ENCODE results near the gene TRAF3.

The TRAF3 gene

DNA sequence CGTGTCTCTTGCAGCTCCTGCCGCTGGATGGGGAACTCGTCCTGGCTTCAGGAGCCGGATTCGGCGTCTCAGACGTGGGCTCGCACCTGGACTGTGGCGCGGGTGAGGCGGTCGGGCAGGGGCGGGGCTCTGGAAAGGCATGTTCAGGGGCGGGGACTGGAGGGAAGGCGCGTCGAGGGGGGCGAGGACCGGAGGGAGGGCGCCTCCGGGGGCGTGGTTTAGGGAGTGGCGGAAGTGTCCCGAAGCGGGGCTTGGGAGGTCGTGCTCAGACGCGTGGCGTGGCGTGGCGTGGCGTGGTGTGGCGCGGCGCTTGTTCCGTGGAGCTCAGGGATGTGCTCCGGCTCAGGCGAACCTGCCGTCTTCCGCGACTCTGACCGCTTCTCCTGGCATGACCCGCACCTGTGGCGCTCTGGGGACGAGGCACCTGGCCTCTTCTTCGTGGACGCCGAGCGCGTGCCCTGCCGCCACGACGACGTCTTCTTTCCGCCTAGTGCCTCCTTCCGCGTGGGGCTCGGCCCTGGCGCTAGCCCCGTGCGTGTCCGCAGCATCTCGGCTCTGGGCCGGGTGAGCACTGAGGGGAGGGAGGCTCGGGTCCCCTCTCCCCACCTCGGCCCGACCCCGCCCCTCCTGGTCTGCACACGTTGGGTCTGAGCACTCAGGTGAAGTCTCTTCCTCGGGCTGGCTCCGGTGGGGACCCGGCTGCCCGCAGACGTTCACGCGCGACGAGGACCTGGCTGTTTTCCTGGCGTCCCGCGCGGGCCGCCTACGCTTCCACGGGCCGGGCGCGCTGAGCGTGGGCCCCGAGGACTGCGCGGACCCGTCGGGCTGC is 151.4 kb downstream of the TRAF3 start:
- peak; percentile 78 for DNase-seq

DNA sequence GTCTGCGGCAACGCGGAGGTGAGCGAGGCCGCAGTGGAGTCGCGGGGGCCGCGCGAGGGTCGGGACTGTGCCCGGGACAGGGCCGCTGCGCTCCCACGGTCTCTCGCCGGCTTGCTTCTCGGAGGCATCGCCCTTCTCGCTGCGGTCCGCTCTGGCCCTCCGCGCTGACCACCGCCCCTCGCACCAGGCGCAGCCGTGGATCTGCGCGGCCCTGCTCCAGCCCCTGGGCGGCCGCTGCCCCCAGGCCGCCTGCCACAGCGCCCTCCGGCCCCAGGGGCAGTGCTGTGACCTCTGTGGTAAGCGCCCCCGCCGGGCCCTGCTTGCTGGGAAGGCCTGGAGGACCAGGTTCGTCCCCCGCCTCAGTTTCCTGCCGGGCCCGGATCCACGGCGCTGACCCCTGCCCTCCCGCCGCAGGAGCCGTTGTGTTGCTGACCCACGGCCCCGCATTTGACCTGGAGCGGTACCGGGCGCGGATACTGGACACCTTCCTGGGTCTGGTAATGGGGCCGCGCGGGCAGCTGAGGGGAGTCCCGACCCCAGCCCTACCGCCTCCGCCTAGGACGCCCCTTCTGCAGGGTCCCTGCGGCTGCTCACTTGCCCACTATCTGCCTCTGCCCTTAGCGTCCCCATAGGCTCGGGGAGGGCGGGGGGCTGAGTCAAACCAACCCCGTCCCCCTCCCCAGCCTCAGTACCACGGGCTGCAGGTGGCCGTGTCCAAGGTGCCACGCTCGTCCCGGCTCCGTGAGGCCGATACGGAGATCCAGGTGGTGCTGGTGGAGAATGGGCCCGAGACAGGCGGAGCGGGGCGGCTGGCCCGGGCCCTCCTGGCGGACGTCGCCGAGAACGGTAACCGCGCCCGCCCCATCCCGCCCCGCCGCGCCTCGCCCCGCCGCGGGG is 152.2 kb downstream of the TRAF3 start:
- DNase-seq = no peak

DNA sequence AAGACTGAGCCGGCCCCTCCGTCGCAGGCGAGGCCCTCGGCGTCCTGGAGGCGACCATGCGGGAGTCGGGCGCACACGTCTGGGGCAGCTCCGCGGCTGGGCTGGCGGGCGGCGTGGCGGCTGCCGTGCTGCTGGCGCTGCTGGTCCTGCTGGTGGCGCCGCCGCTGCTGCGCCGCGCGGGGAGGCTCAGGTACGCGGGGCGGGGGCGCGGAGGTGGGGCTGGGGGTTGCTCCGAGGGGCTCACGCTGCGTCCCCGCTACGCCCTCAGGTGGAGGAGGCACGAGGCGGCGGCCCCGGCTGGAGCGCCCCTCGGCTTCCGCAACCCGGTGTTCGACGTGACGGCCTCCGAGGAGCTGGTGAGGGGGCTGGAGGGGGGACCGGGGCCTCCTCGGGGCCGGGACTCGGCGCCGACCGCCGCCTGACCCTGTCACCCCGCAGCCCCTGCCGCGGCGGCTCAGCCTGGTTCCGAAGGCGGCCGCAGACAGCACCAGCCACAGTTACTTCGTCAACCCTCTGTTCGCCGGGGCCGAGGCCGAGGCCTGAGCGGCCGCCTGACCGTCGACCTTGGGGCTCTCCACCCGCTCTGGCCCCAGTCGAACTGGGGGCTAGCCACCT is 153.0 kb downstream of the TRAF3 start:
- no peak for DNase-seq

DNA sequence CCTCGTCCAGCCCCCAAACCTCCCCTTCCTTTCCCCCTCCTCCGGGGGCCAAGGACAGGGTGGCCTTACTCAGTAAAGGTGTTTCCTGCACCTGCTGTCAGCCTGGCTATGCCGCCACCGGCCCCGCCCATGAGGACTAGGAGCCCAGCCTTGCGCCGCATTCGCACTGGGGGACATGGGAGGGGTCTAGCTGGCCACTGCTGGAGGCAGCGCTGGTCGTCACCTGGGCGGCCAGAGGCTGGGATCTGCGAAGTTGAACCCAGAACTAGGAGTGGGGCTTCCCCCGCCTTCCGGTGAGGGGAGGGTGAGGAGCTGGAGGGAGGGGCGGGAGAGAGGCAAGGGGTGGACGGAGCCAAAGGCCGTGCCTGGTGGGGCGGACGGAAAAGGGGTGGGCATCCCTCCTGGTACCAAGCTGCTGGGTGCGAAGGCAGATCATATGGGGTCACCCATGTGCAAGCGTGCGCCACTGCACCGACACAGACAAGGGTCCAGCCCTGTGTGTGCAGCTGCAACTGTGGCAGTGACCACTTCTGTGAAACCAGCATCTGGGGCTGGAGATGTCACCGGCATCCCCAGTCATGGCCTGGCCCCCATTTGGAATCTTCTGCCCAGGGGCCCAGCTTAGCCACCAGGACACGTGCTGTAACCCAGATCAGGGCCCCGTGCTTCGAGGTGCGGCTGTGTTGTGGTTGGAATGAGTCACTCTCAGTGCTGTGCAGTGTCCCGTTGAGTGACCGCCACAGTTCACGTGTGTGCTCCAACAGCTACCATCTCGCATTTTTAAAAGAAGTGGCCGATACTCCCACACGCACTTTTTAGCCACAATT is 153.7 kb downstream of the TRAF3 start:
- no peak for DNase-seq

DNA sequence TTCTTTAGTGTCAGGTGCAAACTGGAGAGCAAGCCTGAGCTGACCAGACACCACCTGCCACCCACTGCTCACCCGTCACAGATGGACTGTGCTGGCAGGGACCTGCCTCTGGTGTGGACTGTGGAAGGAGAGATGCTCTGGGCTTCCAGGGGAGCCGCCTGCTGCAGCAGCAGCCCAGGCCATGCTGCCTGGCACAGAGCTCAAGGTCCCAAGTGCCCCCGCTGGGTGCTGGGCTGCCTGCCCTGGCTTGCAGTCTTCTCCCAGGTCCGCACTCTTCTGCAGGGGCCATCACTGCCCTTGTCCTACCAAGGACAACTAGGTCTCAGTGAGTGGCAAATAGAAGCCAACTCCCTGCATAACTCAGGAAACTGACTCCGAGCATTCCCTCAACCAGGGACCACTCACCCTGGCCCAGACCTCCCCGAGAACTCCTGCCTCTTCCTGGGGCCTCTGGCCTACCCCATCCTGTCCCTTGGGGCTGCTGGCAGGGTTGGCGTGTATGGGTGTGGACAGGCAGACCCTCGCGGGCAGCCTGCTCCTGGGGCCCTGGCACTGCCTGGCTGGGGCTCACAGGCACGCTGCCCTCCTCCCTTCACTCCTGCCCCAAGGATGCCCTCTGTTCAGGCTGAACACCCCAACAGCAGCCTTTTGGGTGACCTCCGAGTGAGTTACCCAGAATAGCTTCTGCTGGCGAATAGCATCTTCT is 154.5 kb downstream of the TRAF3 start:
- no peak for DNase-seq

DNA sequence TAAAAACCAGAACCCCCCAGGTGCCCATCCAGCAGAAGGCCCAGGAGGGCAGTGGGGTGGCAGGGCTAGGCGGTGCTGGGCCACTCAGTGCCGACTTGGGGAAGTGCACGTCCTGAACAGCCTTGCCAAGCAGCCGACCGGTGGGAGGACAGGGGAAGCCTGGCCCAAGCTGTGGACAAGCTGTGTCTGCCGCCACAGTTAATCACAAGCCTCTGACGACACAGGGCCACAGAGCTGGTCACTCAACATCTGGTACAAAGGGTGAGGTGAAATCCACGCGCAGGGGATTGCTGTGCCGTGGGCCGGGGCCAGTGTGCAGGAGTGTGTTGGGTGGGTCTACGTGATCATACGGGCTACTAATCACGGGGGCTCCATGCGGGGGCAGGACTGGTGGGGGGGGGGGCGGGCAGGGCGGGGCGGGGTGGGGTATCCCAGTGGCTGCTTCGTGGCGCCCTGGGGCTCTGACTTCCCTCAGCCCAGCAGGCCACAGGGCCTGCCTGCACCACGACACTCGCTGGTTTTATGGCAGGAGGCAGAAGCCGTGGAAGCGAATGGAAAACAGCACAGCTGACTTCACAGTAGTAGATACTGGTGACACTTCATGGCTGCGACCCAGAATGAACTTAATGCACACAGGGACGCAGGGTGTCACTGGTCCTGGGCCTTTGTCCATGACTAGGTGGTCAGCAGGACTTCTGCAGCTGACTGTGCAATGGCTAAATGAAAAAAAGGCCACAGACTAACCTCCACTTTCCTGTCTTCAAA is 155.4 kb downstream of the TRAF3 start:
- DNase-seq = no peak

DNA sequence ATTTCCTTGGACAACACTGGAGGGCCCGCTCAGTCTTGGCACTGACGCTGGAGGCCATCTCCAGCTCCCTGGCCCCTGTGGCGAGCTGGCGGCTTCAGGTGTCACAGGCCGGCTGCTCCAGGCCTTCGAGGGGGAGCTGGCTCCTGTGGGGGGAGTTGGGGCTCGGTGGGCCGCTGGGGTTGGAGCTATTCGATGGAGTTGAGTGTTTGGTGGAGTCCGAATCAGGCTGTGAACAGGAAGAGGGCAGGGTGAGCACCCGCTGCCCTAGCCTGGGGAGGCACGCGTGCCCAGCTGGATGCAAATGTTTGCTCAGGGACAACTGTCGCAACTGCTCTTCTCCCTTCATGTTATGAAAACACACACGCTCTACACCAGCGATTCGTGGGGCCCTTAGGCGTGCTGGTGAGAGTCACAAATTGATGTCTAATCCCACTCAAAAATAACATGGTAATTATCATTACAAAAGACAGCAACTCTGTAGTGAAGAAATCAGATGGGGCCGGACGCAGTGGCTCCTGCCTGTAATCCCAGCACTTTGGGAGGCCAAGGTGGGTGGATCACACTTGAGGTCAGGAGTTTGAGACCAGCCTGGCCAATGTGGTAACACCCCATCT is 156.5 kb downstream of the TRAF3 start:
- no peak for DNase-seq

DNA sequence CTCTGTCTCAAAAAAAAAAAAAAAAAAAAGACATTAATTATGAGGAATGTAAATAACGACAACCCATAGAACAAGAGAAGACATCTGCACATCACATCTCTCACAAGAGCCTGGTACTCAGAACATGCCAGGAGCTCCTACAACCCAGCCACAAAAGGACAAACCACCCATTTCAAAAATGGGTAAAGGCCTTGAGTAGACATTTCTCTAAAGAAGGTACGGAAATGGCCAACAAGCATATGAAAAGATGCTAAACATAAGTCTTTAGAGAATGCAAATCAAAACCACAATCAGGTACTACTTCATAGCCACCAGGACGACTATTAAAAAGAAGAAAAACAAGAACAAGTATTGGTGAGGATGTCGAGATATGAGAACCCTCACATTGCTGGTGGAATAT is 158.5 kb downstream of the TRAF3 start:
- no peak for DNase-seq

DNA sequence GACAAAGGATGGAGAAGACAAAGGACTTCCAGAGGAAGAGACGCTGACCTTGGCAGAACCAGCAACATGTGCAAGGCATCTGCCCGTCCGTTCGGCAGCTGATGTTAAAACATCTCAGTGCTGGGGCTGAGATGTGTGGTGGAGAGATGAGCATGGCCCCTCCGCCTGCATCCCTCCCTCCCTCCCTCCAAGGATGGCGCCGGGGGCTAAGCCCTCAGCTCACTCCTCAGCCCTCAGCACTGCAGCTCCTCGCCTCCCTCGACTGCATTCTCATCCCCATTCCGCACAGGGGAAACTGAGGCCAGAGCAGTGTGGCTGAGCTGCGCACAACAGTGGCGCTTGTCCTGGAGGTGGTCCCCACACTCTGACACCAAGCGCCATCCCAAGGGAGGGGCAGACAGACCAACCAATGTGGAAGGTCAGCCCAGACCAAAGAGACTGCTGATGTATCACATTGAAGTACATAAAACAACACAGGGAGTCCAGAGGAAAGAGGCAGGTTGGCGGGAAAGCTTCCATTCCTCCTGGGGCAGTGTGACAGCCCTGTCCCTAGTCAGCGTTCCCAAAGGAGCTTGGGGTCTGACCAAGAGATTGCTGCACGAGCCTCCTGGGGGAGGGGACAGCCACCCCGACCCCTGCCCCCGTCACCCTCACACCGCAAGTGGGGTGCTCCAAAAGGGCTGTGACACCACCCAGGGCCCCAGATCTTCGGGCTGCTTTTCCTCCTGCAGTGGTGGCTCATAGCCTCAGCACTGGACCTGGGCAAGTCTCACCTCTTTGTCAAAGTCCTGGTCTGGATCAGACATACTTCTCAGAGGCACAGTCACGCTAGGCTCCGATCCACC is 160.3 kb downstream of the TRAF3 start:
- no peak for DNase-seq

DNA sequence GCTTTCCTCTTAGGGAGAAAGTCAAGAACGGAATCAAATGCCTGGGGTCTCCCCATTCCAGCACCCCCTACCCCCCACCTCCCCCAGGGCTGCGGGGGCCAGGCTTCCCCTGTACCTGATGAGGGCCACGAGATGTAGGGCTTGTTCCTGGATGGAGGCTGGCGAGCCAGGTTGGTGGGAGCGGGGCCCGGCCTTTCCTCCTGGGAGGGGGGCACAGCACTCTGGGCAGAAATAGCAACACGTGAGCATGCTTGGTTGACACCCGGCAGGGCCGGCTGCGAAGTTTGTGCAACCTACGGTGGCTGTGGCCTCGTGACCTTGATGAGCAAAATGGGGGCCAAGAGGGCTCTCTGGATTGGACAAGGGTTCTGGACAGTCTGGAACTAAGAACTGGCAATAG is 160.9 kb downstream of the TRAF3 start:
- no peak for DNase-seq

DNA sequence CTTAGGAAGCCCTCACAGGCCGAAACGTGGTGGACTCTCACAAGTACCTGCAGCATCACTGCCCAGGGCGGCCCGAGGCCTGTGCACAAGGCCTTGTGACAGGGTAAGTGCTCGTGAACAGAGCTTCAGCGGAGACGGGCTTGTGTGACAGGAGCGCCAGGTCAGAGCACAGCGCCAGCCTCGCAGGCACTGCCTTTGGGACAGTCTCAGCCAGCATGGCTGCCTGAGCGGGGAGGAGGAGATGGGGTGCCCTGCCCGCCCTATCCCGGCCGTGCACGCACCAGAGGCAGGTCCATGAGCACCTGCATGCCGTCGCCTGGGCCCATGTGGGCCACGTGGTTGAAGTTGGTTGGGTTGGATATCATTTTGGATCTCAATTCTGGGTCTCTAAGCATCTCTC is 162.1 kb downstream of the TRAF3 start:
- no peak for DNase-seq

DNA sequence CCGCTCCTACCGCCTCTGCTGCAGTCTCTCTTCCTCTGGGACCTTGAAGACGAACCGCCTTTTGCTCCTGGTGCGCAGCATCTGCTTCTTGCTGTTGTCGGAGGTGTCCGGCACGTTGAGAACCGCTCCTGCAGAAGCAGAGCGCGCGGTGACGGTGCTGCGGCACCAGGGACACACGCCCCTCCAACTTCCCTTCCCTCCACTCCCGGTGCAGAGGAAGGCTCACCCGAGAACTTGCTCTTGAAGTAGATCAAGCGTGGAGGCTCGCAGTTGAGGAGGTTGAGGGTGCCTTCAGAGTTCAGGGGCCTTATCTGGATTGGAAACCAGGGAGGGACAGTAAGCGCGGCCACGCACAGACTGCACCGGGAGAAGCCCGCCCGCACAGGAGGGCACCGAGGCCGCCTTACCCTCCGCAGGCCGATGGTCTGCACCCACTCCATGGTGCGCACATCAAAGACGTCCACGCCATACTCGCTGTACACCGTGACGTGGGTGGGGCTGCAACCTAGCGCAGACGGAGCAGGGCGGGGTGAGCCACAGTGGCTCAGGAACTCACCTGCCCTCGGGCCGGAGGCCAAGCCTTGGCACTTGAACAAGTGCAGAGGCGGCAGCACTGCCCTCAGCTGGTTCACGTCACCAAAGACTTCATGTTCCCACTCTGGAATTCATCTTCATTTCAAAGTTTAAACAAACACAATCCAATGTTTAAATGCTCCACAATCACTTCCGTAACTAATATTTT is 162.7 kb downstream of the TRAF3 start:
- no peak for DNase-seq

DNA sequence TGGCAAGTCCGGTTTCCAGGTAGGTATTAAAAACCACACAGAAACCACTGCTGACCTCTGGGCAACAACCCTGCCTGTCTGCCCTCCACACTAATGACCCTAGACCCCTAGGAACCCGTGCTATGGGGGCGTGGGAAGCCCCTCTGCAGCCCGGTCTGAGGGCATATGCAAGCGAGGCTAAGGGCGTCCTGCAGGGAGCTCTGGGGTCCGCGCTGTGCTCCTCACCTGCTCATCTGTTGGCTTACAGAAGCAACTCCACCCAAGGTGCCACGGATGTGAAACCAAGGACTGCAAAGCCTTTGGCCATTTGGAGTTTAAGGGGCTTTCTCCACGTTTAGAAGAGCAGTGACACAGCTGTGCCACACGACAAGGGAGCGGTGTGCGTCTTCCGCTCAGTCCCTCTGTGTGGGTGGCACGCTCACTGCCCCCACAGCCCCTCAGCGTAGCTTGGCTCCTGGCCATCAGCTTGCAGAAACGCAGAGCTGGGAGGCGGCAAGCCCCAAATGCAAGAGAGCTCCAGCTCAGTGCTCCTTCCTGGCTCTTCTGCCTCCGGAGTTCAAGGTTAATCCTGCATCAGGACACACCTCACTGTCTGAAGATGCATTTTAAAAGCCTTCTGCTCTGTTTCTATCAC is 163.6 kb downstream of the TRAF3 start:
- DNase-seq = no peak

DNA sequence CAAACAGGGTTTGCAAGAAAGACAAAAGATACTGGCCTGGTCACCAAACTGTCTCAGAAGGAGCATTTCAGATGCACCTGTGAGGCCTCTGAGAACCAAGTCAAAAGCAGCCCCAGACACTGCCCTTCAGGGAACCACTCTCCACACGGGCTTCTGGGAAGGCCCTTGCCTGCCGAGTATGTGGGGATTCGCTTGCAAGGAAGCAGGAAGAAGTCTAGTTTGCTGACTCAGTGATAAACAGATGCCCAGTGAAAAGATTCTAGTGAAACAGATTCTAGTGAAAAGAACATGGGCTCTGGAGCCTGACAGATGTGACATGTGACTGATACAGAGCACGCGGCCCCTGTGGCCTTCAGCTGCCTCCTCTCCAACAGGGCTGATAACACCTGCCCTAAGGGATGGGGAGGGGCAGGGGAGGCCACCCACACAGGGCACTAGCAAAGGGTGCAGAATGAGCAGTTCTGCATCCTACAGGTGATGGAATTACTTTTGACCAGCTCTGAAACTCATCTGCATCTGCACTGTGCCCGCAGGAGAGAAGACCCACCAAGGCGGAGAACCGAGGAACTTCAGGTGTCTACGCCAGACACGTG is 164.3 kb downstream of the TRAF3 start:
- peak; percentile 31 for DNase-seq

DNA sequence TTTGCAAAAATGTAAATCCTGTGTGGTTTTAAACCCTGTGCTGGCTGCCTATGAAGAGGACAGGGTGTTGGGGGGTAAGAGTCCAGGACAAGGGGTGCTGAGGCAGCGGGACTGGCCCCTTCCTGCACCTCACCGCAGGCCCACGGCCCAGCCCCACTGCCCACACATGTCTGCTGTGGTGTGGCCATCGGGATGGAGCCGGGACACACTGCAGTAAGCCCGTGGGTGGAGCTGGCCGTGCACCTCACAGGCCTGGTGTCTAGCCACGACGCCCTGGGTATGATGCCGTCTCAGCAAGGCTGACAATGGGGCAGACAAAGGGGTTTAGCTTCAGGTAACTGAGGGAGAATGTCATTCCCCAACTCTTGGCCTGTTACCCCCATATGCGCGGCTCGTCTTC is 164.8 kb downstream of the TRAF3 start:
- DNase-seq = no peak

DNA sequence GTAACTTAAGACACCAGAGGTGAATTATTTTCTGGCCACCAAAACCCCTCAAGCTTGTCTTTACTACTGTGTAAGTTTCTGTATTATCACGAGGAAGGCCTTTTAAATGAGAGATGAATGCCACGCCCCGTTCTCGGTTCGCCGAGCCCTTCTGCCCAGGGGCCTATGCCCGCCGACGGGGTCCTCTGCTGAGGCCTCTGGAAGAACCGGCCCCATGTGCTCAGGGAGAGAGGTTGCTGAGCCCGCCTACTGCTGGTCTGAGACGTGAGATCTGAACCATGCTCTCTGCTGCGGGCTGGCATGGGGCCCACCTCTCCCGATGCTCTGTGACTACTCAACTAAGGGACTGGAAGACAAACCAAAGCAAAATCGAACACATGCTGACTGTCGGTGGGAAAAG is 166.2 kb downstream of the TRAF3 start:
- no peak for DNase-seq

DNA sequence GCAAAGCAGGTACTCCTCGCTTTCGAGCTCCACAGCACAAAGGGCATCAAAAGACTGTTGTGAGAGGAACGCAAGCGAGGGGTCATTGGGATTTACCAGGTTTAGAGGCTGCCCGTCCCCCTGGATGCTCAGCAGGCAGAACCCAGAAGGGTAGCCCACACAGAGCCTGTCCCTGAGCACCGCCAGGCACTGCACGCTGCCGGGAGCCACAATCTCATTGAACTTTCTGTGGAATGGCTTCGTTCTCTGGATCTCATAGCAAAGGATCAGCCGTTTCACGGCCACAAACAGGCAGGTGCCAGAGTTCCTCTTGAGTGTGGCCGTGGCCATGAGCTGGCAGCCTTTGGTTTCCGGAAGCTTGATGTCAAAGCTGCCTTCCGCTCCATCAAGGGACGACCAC is 166.7 kb downstream of the TRAF3 start:
- no peak for DNase-seq
